GM12878 (cell line): ENCODE measurements around the gene COL21A1. TPM values are rescaled to one million over a fixed set of nuclear protein-coding genes. Genes with fewer than 3 reads are reported as not detected.
A peak's percentile ranks its signal among the peaks of the same experiment; 100 is the strongest.

Experiments used
- ATAC-seq: fragments of 200-7000 bp; cut with Tn5 transposase; 3 replicates; pipeline ENCODE4 v1.9.1; 2020; ENCODE audit warnings: mild to moderate bottlenecking, moderate library complexity
- BruUV-seq: library from RNA; stranded (reverse); fragments of 400-500 nt; replicated peaks from 2 replicates; lab custom pipeline; 2021; lab: Mats Ljungman, UMichigan
- CTCF ChIA-PET: fragments of 300-600 bp; sonication (Branson Sonifier 250); formaldehyde crosslinking; extraction: SDS; loops from one replicate; lab custom pipeline; 2021; ENCODE audit warnings: inconsistent platforms; lab: Yijun Ruan, JAX
- POLR2A ChIA-PET: fragments of 350-600 bp; formaldehyde crosslinking; extraction: SDS; loops from one replicate; lab custom pipeline; 2021; ENCODE audit warnings: inconsistent platforms; lab: Charles Lee
- RAD21 ChIA-PET: fragments of 300-600 bp; sonication (Branson Sonifier 250); formaldehyde crosslinking; loops from one replicate; lab custom pipeline; 2023; ENCODE audit warnings: antibody characterized with exemption; ENCODE audit not compliant: unreplicated experiment; lab: Charles Lee
- SMC1A ChIA-PET: fragments of 300-600 bp; sonication (Branson Sonifier 250); formaldehyde crosslinking; loops from one replicate; lab custom pipeline; 2023; ENCODE audit not compliant: unreplicated experiment, uncharacterized antibody; lab: Charles Lee
- DNase-seq: peaks from one replicate; pipeline ENCODE4 v3.0.0-alpha.2; 2011; ENCODE audit warnings: low read depth, low spot score
- FAIRE-seq: peaks from 3 replicates; lab custom pipeline; 2011; peaks lifted over from hg19 to GRCh38; lab: Jason Lieb, UNC
- H2AFZ ChIP-seq: 2 replicates; pipeline ENCODE4 v1.6.0; 2011; ENCODE audit warnings: low read depth, low read length, control low read depth; ENCODE audit not compliant: control insufficient read depth
- H3K27ac ChIP-seq: 2 replicates; pipeline ENCODE4 v1.5.1; 2011; ENCODE audit warnings: control low read depth; ENCODE audit not compliant: control insufficient read depth, insufficient read depth
- H3K27me3 ChIP-seq, 2 experiments: replicated peaks in 1 of 2; 2 replicates each; pipeline versions ENCODE4 v1.6.0 to v1.6.1; 2011; ENCODE audit warnings: low read length in 1 of 2; ENCODE audit not compliant: control insufficient read depth in 2 of 2, insufficient read depth in 2 of 2
- H3K36me3 ChIP-seq, 2 experiments: 2 replicates each; pipeline ENCODE4 v1.5.1; 2011; ENCODE audit warnings: low read length in 1 of 2; ENCODE audit not compliant: control insufficient read depth in 2 of 2, insufficient read depth in 2 of 2
- H3K4me1 ChIP-seq: 2 replicates; pipeline ENCODE4 v1.6.1; 2011; ENCODE audit warnings: mild to moderate bottlenecking, low read length, moderate library complexity, mixed read lengths; ENCODE audit not compliant: control insufficient read depth, insufficient read depth
- H3K4me2 ChIP-seq: 2 replicates; pipeline ENCODE4 v1.6.0; 2011; ENCODE audit warnings: control low read depth; ENCODE audit not compliant: control insufficient read depth, insufficient read depth
- H3K4me3 ChIP-seq: fragments of 200-600 bp; sonication (generic); 2 replicates; pipeline ENCODE4 v1.5.1; 2016
- H3K79me2 ChIP-seq: 2 replicates; pipeline ENCODE4 v1.6.0; 2011; ENCODE audit warnings: low read length; ENCODE audit not compliant: control insufficient read depth, insufficient read depth
- H3K9ac ChIP-seq: 2 replicates; pipeline ENCODE4 v1.8.0; 2011; ENCODE audit warnings: low read length, control low read depth, mixed read lengths; ENCODE audit not compliant: control insufficient read depth, insufficient read depth
- H3K9me3 ChIP-seq: replicated peaks from 3 replicates; pipeline ENCODE4 v1.5.1; 2011; ENCODE audit warnings: mild to moderate bottlenecking, low read length; ENCODE audit not compliant: control insufficient read depth, insufficient read depth
- H4K20me1 ChIP-seq: 2 replicates; pipeline ENCODE4 v1.6.0; 2011; ENCODE audit not compliant: control insufficient read depth, insufficient read depth
- BMI1 ChIP-seq: fragments of 450-650 bp; IDR thresholded peaks from 2 replicates; pipeline ENCODE4 v1.6.1; 2016; ENCODE audit warnings: mild to moderate bottlenecking, moderate library complexity, borderline replicate concordance
- FOXK2 ChIP-seq: fragments of 450-650 bp; IDR thresholded peaks from 2 replicates; pipeline ENCODE4 v1.6.1; 2017; ENCODE audit warnings: mild to moderate bottlenecking, moderate library complexity
- NBN ChIP-seq: fragments of 450-650 bp; IDR thresholded peaks from 2 replicates; pipeline ENCODE4 v1.6.1; 2016
- NR2F1 ChIP-seq: fragments of 450-650 bp; conservative IDR thresholded peaks from 2 replicates; pipeline ENCODE4 v1.6.1; 2017; ENCODE audit warnings: mild to moderate bottlenecking
- NRF1 ChIP-seq: conservative IDR thresholded peaks from 2 replicates; pipeline ENCODE4 v1.6.1; 2011; ENCODE audit warnings: mild to moderate bottlenecking, low read depth, low read length, improper control_type of control experiment
- RFX5 ChIP-seq: IDR thresholded peaks from 2 replicates; pipeline ENCODE4 v1.6.1; 2011; ENCODE audit warnings: low read depth, low read length, improper control_type of control experiment
- SMAD5 ChIP-seq: IDR thresholded peaks from 2 replicates; pipeline ENCODE4 v1.6.1; 2016; ENCODE audit warnings: antibody characterized with exemption, low read depth
- TCF7 ChIP-seq: IDR thresholded peaks from 2 replicates; pipeline ENCODE4 v1.6.1; 2014; ENCODE audit warnings: antibody characterized with exemption, borderline replicate concordance
- whole genome bisulfite sequencing: methylation state at CpG from one replicate; pipeline ENCODE4 v1.1.6; 2016; ENCODE audit warnings: low lambda C conversion rate; ENCODE audit not compliant: insufficient replicate concordance, insufficient coverage; ENCODE audit errors: missing lambda C conversion rate; 5-methylcytosine and 5-hydroxymethylcytosine counted together
- in situ Hi-C: fragments of 300-500 bp; cut with MboI; formaldehyde crosslinking; loops from 9 replicates; pipeline ENCODE4 v1.14.3; 2018; ENCODE audit warnings: mixed read lengths
- intact Hi-C: fragments of 100-400 bp; cut with micrococcal nuclease; formaldehyde crosslinking; loops from one replicate; pipeline ENCODE4 v1.14.2; 2022; ENCODE audit not compliant: unreplicated experiment
- polyA plus RNA-seq, 11 experiments: library from polyadenylated mRNA; depleted of rRNA in 4 of 11; unstranded in 6 of 11; stranded (reverse) in 5 of 11; fragments of >200 nt; fragmentation: Nextera tagmentation in 4 of 11; fragmentation: Illumina TruSeq in 1 of 11; extraction: Ambion mirVana in 4 of 11; extraction: Trizol in 1 of 11; gene quantifications; 1 replicate in 1 of 11; 2 replicates in 10 of 11; pipeline versions ENCODE4 v1.2.1 to v1.2.3, GENCODE V29; 2011 to 2016; ENCODE audit warnings: inconsistent platforms in 2 of 11, missing spikeins in 2 of 11, low read depth in 1 of 11
- total RNA-seq, 4 experiments: library from RNA; depleted of rRNA in 3 of 4; stranded (reverse); fragments of >200 nt in 3 of 4; fragmentation: Illumina TruSeq in 1 of 4; extraction: Trizol in 1 of 4; gene quantifications; 2 replicates each; pipeline versions ENCODE4 v1.2.1 to v1.2.3, GENCODE V29; 2013 to 2021
- TF ChIP-seq, protein P1 (sequence below): fragments of 450-650 bp; formaldehyde crosslinking; IDR thresholded peaks from 2 replicates; pipeline ENCODE4 v1.4.0; 2022; ENCODE audit warnings: mild to moderate bottlenecking, moderate library complexity
- TF ChIP-seq, protein P2 (sequence below): IDR thresholded peaks from 2 replicates; pipeline ENCODE4 v1.6.1; 2011; ENCODE audit warnings: low read depth, low read length, improper control_type of control experiment, borderline replicate concordance
- TF ChIP-seq, protein P3 (sequence below): fragments of 450-650 bp; IDR thresholded peaks from 2 replicates; pipeline ENCODE4 v1.6.1; 2018; ENCODE audit warnings: mild to moderate bottlenecking, low read depth, moderate library complexity; ENCODE audit not compliant: partially characterized antibody
- TF ChIP-seq, protein P4 (sequence below): fragments of 450-650 bp; IDR thresholded peaks from 2 replicates; pipeline ENCODE4 v1.6.1; 2016; ENCODE audit warnings: mild to moderate bottlenecking, moderate library complexity, borderline replicate concordance
- TF ChIP-seq, protein P5 (sequence below): IDR thresholded peaks from 2 replicates; pipeline ENCODE4 v1.6.1; 2012; ENCODE audit warnings: low read depth, low read length, improper control_type of control experiment

COL21A1 gene
- total and polyA plus RNA-seq, 10 of the 15 experiments (the other 5 are each of a cell fraction or from before 2014, with no cell fraction given): 0.10 TPM; not detected in 9

DNA sequence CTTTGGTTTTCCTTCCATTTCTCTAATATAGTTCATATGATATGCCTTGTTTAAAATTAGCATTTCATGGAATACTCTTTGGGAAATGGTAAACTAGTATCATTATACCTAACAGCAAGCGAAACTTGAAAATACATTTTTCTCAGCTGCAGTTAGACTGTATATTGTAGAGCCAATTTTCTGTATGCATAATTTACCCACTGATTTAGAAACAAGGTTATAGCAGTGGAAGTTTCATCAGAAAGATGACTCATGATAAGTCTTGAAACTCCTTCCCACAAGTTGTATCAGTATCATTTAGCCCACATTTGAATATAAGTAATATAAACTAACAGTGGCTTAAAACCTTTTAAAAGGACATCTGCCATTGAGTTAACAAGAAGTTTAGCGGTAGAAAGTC, 207.2 kb downstream of the COL21A1 start:
- no peak overlapping the region for H2AFZ ChIP-seq
- no peaks in the 10 kb centered on the region for H3K4me1 ChIP-seq
- ChIA-PET POLR2A (no interaction called here), CTCF (no interaction called here), SMC1A (no interaction called here), RAD21 (no interaction called here)
- H3K4me2 ChIP-seq: no peak overlapping the region
- H3K4me3 ChIP-seq: no peak overlapping the region
- H3K27ac ChIP-seq: no peak overlapping the region
- in situ Hi-C loops (no loop called here), intact Hi-C loops (no loop called here)
- no peaks in the 10 kb centered on the region for H4K20me1 ChIP-seq
- H3K27me3 ChIP-seq: no peaks in the 10 kb centered on the region
- H3K79me2 ChIP-seq: no peaks in the 10 kb centered on the region
- DNase-seq (no peak), ATAC-seq (peak; percentile 46; the same call in 1 of the 3 replicates), FAIRE-seq (no peak)
- BruUV-seq: no TSS peak
- H3K9ac ChIP-seq: no peak overlapping the region
- WGBS: 44% methylated on average over 2 of the region's 2 CpGs
- H3K36me3 ChIP-seq: no peaks in the 10 kb centered on the region
- H3K9me3 ChIP-seq: no peaks in the 10 kb centered on the region
- TF ChIP-seq, protein P1, sequence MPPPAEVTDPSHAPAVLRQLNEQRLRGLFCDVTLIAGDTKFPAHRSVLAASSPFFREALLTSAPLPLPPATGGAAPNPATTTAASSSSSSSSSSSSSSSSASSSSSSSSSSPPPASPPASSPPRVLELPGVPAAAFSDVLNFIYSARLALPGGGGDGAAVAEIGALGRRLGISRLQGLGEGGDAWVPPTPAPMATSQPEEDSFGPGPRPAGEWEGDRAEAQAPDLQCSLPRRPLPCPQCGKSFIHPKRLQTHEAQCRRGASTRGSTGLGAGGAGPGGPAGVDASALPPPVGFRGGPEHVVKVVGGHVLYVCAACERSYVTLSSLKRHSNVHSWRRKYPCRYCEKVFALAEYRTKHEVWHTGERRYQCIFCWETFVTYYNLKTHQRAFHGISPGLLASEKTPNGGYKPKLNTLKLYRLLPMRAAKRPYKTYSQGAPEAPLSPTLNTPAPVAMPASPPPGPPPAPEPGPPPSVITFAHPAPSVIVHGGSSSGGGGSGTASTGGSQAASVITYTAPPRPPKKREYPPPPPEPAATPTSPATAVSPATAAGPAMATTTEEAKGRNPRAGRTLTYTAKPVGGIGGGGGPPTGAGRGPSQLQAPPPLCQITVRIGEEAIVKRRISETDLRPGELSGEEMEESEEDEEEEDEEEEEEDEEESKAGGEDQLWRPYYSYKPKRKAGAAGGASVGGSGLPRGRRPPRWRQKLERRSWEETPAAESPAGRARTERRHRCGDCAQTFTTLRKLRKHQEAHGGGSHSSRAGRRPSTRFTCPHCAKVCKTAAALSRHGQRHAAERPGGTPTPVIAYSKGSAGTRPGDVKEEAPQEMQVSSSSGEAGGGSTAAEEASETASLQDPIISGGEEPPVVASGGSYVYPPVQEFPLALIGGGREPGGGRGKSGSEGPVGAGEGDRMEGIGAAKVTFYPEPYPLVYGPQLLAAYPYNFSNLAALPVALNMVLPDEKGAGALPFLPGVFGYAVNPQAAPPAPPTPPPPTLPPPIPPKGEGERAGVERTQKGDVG (CRISPR knock-in tag): no peak
- TF ChIP-seq NBN (no peak), SMAD5 (no peak), TCF7 (no peak), RFX5 (no peak), NR2F1 (no peak), NRF1 (no peak), BMI1 (no peak), FOXK2 (no peak)
- TF ChIP-seq, protein P2, sequence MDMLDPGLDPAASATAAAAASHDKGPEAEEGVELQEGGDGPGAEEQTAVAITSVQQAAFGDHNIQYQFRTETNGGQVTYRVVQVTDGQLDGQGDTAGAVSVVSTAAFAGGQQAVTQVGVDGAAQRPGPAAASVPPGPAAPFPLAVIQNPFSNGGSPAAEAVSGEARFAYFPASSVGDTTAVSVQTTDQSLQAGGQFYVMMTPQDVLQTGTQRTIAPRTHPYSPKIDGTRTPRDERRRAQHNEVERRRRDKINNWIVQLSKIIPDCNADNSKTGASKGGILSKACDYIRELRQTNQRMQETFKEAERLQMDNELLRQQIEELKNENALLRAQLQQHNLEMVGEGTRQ: no peak
- TF ChIP-seq, protein P3, sequence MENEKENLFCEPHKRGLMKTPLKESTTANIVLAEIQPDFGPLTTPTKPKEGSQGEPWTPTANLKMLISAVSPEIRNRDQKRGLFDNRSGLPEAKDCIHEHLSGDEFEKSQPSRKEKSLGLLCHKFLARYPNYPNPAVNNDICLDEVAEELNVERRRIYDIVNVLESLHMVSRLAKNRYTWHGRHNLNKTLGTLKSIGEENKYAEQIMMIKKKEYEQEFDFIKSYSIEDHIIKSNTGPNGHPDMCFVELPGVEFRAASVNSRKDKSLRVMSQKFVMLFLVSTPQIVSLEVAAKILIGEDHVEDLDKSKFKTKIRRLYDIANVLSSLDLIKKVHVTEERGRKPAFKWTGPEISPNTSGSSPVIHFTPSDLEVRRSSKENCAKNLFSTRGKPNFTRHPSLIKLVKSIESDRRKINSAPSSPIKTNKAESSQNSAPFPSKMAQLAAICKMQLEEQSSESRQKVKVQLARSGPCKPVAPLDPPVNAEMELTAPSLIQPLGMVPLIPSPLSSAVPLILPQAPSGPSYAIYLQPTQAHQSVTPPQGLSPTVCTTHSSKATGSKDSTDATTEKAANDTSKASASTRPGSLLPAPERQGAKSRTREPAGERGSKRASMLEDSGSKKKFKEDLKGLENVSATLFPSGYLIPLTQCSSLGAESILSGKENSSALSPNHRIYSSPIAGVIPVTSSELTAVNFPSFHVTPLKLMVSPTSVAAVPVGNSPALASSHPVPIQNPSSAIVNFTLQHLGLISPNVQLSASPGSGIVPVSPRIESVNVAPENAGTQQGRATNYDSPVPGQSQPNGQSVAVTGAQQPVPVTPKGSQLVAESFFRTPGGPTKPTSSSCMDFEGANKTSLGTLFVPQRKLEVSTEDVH: no peak
- TF ChIP-seq, protein P4, sequence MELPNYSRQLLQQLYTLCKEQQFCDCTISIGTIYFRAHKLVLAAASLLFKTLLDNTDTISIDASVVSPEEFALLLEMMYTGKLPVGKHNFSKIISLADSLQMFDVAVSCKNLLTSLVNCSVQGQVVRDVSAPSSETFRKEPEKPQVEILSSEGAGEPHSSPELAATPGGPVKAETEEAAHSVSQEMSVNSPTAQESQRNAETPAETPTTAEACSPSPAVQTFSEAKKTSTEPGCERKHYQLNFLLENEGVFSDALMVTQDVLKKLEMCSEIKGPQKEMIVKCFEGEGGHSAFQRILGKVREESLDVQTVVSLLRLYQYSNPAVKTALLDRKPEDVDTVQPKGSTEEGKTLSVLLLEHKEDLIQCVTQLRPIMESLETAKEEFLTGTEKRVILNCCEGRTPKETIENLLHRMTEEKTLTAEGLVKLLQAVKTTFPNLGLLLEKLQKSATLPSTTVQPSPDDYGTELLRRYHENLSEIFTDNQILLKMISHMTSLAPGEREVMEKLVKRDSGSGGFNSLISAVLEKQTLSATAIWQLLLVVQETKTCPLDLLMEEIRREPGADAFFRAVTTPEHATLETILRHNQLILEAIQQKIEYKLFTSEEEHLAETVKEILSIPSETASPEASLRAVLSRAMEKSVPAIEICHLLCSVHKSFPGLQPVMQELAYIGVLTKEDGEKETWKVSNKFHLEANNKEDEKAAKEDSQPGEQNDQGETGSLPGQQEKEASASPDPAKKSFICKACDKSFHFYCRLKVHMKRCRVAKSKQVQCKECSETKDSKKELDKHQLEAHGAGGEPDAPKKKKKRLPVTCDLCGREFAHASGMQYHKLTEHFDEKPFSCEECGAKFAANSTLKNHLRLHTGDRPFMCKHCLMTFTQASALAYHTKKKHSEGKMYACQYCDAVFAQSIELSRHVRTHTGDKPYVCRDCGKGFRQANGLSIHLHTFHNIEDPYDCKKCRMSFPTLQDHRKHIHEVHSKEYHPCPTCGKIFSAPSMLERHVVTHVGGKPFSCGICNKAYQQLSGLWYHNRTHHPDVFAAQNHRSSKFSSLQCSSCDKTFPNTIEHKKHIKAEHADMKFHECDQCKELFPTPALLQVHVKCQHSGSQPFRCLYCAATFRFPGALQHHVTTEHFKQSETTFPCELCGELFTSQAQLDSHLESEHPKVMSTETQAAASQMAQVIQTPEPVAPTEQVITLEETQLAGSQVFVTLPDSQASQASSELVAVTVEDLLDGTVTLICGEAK: no peak
- TF ChIP-seq, protein P5, sequence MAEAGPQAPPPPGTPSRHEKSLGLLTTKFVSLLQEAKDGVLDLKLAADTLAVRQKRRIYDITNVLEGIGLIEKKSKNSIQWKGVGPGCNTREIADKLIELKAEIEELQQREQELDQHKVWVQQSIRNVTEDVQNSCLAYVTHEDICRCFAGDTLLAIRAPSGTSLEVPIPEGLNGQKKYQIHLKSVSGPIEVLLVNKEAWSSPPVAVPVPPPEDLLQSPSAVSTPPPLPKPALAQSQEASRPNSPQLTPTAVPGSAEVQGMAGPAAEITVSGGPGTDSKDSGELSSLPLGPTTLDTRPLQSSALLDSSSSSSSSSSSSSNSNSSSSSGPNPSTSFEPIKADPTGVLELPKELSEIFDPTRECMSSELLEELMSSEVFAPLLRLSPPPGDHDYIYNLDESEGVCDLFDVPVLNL: no peak
